GM19452 (cell line): ENCODE measurements around the gene TRAF7.
"Not testable (repeated sequence)": the region's sequence is repeated elsewhere in the genome, so short reads cannot be mapped to it uniquely, and the experiment has no call there.

Source experiments
- ATAC-seq: cut with Tn5 transposase; IDR thresholded peaks from one replicate; pipeline ENCODE4 v1.9.1; 2021; ENCODE audit not compliant: unreplicated experiment

The TRAF7 gene

GRCh38 chr16:2121853-2122252 is 33.7 kb upstream of the TRAF7 start:
- ATAC-seq: no peak

GRCh38 chr16:2122429-2122828 is 33.2 kb upstream of the TRAF7 start:
- ATAC-seq: no peak

GRCh38 chr16:2122934-2123683 is 32.5 kb upstream of the TRAF7 start:
- ATAC-seq: not testable (repeated sequence)

GRCh38 chr16:2123706-2124376 is 31.7 kb upstream of the TRAF7 start:
- not testable (repeated sequence) for ATAC-seq

- not testable (repeated sequence) for ATAC-seq
Measured at GRCh38 chr16:2124377-2124693, 31.2 kb upstream of the TRAF7 start.

GRCh38 chr16:2124694-2125444 is 30.7 kb upstream of the TRAF7 start:
- not testable (repeated sequence) for ATAC-seq

GRCh38 chr16:2125609-2126008 is 30.0 kb upstream of the TRAF7 start:
- ATAC-seq: not testable (repeated sequence)

- not testable (repeated sequence) for ATAC-seq
Measured at GRCh38 chr16:2126161-2126743, 29.3 kb upstream of the TRAF7 start.

- ATAC-seq: not testable (repeated sequence)
Measured at GRCh38 chr16:2126928-2127556, 28.5 kb upstream of the TRAF7 start.

- ATAC-seq: not testable (repeated sequence)
Measured at GRCh38 chr16:2127630-2128280, 27.8 kb upstream of the TRAF7 start.

GRCh38 chr16:2129251-2129650 is 26.3 kb upstream of the TRAF7 start:
- ATAC-seq: not testable (repeated sequence)

GRCh38 chr16:2129890-2130447 is 25.6 kb upstream of the TRAF7 start:
- not testable (repeated sequence) for ATAC-seq

GRCh38 chr16:2133797-2134196 is 21.8 kb upstream of the TRAF7 start:
- ATAC-seq: not testable (repeated sequence)

- ATAC-seq: not testable (repeated sequence)
Measured at GRCh38 chr16:2135071-2135470, 20.5 kb upstream of the TRAF7 start.

- not testable (repeated sequence) for ATAC-seq
Measured at GRCh38 chr16:2135770-2136490, 19.7 kb upstream of the TRAF7 start, which contains the start of gene PKD1. Gene PKD1, minus strand, starts transcription at chr16:2135898. Its CDS starts 209 bp downstream, at chr16:2135689.

GRCh38 chr16:2142942-2143877 is 12.4 kb upstream of the TRAF7 start:
- ATAC-seq: no peak

GRCh38 chr16:2143878-2144485 is 11.6 kb upstream of the TRAF7 start:
- ATAC-seq: no peak

- ATAC-seq: no peak
Measured at GRCh38 chr16:2145843-2146242, 9.7 kb upstream of the TRAF7 start.
